GM12892 (cell line): ENCODE data around the gene UQCRHL.

Source experiments
- POLR2AphosphoS5 ChIP-seq: IDR thresholded peaks from 2 replicates; pipeline ENCODE4 v1.6.1; 2011; ENCODE audit warnings: low read depth, low read length, control low read depth
- TAF1 ChIP-seq: IDR thresholded peaks from 2 replicates; pipeline ENCODE4 v1.6.1; 2011; ENCODE audit warnings: low read depth, mild to moderate bottlenecking, control low read depth, low read length, borderline replicate concordance

DNA sequence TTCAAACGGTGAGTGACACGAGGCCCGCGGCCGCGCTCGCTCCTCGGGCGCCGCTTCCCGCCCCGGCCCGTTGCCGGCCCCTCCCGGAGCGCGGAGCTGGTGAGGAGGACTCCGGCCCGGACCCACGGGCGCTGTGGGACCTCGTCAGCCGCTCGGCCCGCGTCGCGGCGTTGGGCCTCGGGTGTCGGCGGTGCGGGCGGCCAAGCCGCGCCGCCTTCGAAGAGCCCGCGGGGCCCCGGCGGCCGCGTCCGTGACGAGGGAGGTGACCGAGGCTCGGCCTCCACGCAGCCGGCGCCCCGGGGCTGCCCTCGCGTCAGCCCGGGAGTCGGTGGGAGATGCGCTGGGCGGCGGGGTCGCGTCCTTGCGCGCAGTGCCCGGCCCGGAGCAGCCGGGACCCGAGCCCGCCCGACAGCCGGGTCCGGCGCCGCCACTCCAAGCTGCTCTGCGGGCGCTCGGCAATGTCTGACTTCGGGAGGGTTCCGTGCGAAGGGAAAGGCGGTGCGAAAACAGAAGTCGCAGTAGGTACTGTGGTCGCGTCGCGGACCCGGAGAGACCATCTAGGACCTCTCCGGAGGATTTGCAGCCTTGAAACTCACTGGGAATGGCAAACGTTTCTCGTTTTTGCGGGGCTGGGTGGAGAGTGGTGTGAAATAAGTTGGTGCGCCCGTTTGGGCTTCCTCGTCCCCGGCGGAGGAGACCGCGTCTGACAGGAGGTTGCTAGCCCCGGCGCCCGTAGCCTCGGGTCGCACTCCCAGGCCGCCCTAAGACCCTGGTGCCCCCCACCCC is 40.9 kb upstream of the UQCRHL start:
- TF ChIP-seq POLR2AphosphoS5 (0 out of 2 replicates have a peak, but pooled peaks have one; percentile 11), TAF1 (no peak)
